OCI-LY1 (cell line): Measurements from ENCODE around the gene PREP.

Source experiments
- CTCF ChIP-seq: fragments of 200-600 bp; sonication (generic), shearing (Covaris generic); IDR thresholded peaks from 2 replicates; pipeline ENCODE4 v1.5.1; 2017; ENCODE audit warnings: mild to moderate bottlenecking, antibody characterized with exemption, low read length, moderate library complexity, mixed read lengths
- EZH2 ChIP-seq: fragments of 200-600 bp; sonication (generic), shearing (Covaris generic); IDR thresholded peaks from 2 replicates; pipeline ENCODE4 v1.8.0; 2017; ENCODE audit warnings: borderline replicate concordance, mixed run types, mild to moderate bottlenecking, antibody characterized with exemption, low read length, moderate library complexity, mixed read lengths

- peak; percentile 31; the same call in 1 of the 2 replicates for TF ChIP-seq CTCF
- no peak for TF ChIP-seq EZH2
Observed at GRCh38 chr6:105317607-105318533, 85.0 kb downstream of the PREP start.
